GM12878 (cell line): ENCODE data around the gene PIPOX. TPM values are rescaled to one million over a fixed set of nuclear protein-coding genes. Genes with fewer than 3 reads are reported as not detected.

Experiments used
- ATAC-seq: fragments of 200-7000 bp; cut with Tn5 transposase; 3 replicates; pipeline ENCODE4 v1.9.1; 2020; ENCODE audit warnings: mild to moderate bottlenecking, moderate library complexity
- BruUV-seq: library from RNA; stranded (reverse); fragments of 400-500 nt; replicated peaks from 2 replicates; lab custom pipeline; 2021; lab: Mats Ljungman, UMichigan
- CTCF ChIA-PET: fragments of 300-600 bp; sonication (Branson Sonifier 250); formaldehyde crosslinking; extraction: SDS; loops from one replicate; lab custom pipeline; 2021; ENCODE audit warnings: inconsistent platforms; lab: Yijun Ruan, JAX
- POLR2A ChIA-PET: fragments of 350-600 bp; formaldehyde crosslinking; extraction: SDS; loops from one replicate; lab custom pipeline; 2021; ENCODE audit warnings: inconsistent platforms; lab: Charles Lee
- RAD21 ChIA-PET: fragments of 300-600 bp; sonication (Branson Sonifier 250); formaldehyde crosslinking; loops from one replicate; lab custom pipeline; 2023; ENCODE audit warnings: antibody characterized with exemption; ENCODE audit not compliant: unreplicated experiment; lab: Charles Lee
- SMC1A ChIA-PET: fragments of 300-600 bp; sonication (Branson Sonifier 250); formaldehyde crosslinking; loops from one replicate; lab custom pipeline; 2023; ENCODE audit not compliant: unreplicated experiment, uncharacterized antibody; lab: Charles Lee
- DNase-seq: peaks from one replicate; pipeline ENCODE4 v3.0.0-alpha.2; 2011; ENCODE audit warnings: low read depth, low spot score
- FAIRE-seq: peaks from 3 replicates; lab custom pipeline; 2011; peaks lifted over from hg19 to GRCh38; lab: Jason Lieb, UNC
- H2AFZ ChIP-seq: 2 replicates; pipeline ENCODE4 v1.6.0; 2011; ENCODE audit warnings: low read depth, low read length, control low read depth; ENCODE audit not compliant: control insufficient read depth
- H3K27ac ChIP-seq: 2 replicates; pipeline ENCODE4 v1.5.1; 2011; ENCODE audit warnings: control low read depth; ENCODE audit not compliant: control insufficient read depth, insufficient read depth
- H3K27me3 ChIP-seq, 2 experiments: replicated peaks in 1 of 2; 2 replicates each; pipeline versions ENCODE4 v1.6.0 to v1.6.1; 2011; ENCODE audit warnings: low read length in 1 of 2; ENCODE audit not compliant: control insufficient read depth in 2 of 2, insufficient read depth in 2 of 2
- H3K36me3 ChIP-seq, 2 experiments: 2 replicates each; pipeline ENCODE4 v1.5.1; 2011; ENCODE audit warnings: low read length in 1 of 2; ENCODE audit not compliant: control insufficient read depth in 2 of 2, insufficient read depth in 2 of 2
- H3K4me1 ChIP-seq: 2 replicates; pipeline ENCODE4 v1.6.1; 2011; ENCODE audit warnings: mild to moderate bottlenecking, low read length, moderate library complexity, mixed read lengths; ENCODE audit not compliant: control insufficient read depth, insufficient read depth
- H3K4me2 ChIP-seq: 2 replicates; pipeline ENCODE4 v1.6.0; 2011; ENCODE audit warnings: control low read depth; ENCODE audit not compliant: control insufficient read depth, insufficient read depth
- H3K4me3 ChIP-seq: fragments of 200-600 bp; sonication (generic); 2 replicates; pipeline ENCODE4 v1.5.1; 2016
- H3K79me2 ChIP-seq: 2 replicates; pipeline ENCODE4 v1.6.0; 2011; ENCODE audit warnings: low read length; ENCODE audit not compliant: control insufficient read depth, insufficient read depth
- H3K9ac ChIP-seq: 2 replicates; pipeline ENCODE4 v1.8.0; 2011; ENCODE audit warnings: low read length, control low read depth, mixed read lengths; ENCODE audit not compliant: control insufficient read depth, insufficient read depth
- H3K9me3 ChIP-seq: replicated peaks from 3 replicates; pipeline ENCODE4 v1.5.1; 2011; ENCODE audit warnings: mild to moderate bottlenecking, low read length; ENCODE audit not compliant: control insufficient read depth, insufficient read depth
- H4K20me1 ChIP-seq: 2 replicates; pipeline ENCODE4 v1.6.0; 2011; ENCODE audit not compliant: control insufficient read depth, insufficient read depth
- IRF4 ChIP-seq: IDR thresholded peaks from 2 replicates; pipeline ENCODE4 v1.6.1; 2011; ENCODE audit warnings: low read depth, low read length
- NR2C2 ChIP-seq: IDR thresholded peaks from 2 replicates; pipeline ENCODE4 v1.6.1; 2011; ENCODE audit warnings: borderline replicate concordance, low read depth; ENCODE audit not compliant: control insufficient read depth, insufficient read length
- RB1 ChIP-seq: fragments of 450-650 bp; formaldehyde crosslinking; IDR thresholded peaks from 2 replicates; pipeline ENCODE4 v1.6.1; 2017; ENCODE audit warnings: mild to moderate bottlenecking, borderline replicate concordance
- TBL1XR1 ChIP-seq: IDR thresholded peaks from 2 replicates; pipeline ENCODE4 v1.6.1; 2012; ENCODE audit warnings: low read depth, low read length, improper control_type of control experiment
- WGBS: methylation state at CpG from one replicate; pipeline ENCODE4 v1.1.6; 2016; ENCODE audit warnings: low lambda C conversion rate; ENCODE audit not compliant: insufficient replicate concordance, insufficient coverage; ENCODE audit errors: missing lambda C conversion rate; 5-methylcytosine and 5-hydroxymethylcytosine counted together
- in situ Hi-C: fragments of 300-500 bp; cut with MboI; formaldehyde crosslinking; loops from 9 replicates; pipeline ENCODE4 v1.14.3; 2018; ENCODE audit warnings: mixed read lengths
- intact Hi-C: fragments of 100-400 bp; cut with micrococcal nuclease; formaldehyde crosslinking; loops from one replicate; pipeline ENCODE4 v1.14.2; 2022; ENCODE audit not compliant: unreplicated experiment
- polyA plus RNA-seq, 11 experiments: library from polyadenylated mRNA; depleted of rRNA in 4 of 11; unstranded in 6 of 11; stranded (reverse) in 5 of 11; fragments of >200 nt; fragmentation: Nextera tagmentation in 4 of 11; fragmentation: Illumina TruSeq in 1 of 11; extraction: Ambion mirVana in 4 of 11; extraction: Trizol in 1 of 11; gene quantifications; 1 replicate in 1 of 11; 2 replicates in 10 of 11; pipeline versions ENCODE4 v1.2.1 to v1.2.3, GENCODE V29; 2011 to 2016; ENCODE audit warnings: inconsistent platforms in 2 of 11, missing spikeins in 2 of 11, low read depth in 1 of 11
- total RNA-seq, 4 experiments: library from RNA; depleted of rRNA in 3 of 4; stranded (reverse); fragments of >200 nt in 3 of 4; fragmentation: Illumina TruSeq in 1 of 4; extraction: Trizol in 1 of 4; gene quantifications; 2 replicates each; pipeline versions ENCODE4 v1.2.1 to v1.2.3, GENCODE V29; 2013 to 2021
- TF ChIP-seq, protein P1 (sequence below): fragments of 450-650 bp; IDR thresholded peaks from 2 replicates; pipeline ENCODE4 v1.6.1; 2017; ENCODE audit warnings: mild to moderate bottlenecking, moderate library complexity
- TF ChIP-seq, protein P2 (sequence below): IDR thresholded peaks from 2 replicates; pipeline ENCODE4 v1.6.1; 2011; ENCODE audit warnings: borderline replicate concordance, low read depth, mild to moderate bottlenecking, moderate library complexity, mixed read lengths, low read length; ENCODE audit not compliant: insufficient read depth; ENCODE audit errors: extremely low read length

Gene PIPOX
- total and polyA plus RNA-seq, 10 of the 15 experiments (the other 5 are each of a cell fraction or from before 2014, with no cell fraction given) = 0.22 to 1.4 (median 0.56) TPM; not detected in 1

DNA sequence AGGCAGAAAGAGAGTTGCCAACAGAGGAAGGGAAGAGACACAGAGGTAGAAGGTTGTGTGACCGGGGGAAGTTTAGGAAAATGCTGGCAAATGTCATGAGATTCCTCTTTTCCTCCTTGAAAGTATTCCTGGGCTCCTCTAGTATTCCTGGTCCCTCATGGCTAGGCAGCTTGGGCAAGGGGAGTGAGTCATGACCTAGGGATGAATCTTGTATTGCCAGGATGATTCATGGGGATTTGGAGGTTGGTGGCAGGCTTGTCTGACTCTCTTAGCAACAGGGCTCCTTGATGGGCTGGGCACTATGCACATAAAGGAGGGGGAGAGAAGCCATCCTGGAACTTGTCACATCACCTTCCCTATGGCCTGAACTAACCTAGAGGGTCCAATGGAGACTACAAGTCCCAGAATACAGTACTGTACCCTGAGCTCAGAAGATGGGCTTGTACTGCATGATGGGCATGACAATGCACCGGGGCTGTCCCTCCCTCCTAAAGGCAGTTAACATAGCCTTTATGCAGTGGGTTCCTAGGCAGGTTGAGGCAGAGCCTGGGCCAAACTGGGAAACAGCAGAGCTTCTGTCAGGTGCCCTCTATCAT, 35.0 kb upstream of the PIPOX start:
- no peak for TF ChIP-seq IRF4
- TF ChIP-seq, protein P1, sequence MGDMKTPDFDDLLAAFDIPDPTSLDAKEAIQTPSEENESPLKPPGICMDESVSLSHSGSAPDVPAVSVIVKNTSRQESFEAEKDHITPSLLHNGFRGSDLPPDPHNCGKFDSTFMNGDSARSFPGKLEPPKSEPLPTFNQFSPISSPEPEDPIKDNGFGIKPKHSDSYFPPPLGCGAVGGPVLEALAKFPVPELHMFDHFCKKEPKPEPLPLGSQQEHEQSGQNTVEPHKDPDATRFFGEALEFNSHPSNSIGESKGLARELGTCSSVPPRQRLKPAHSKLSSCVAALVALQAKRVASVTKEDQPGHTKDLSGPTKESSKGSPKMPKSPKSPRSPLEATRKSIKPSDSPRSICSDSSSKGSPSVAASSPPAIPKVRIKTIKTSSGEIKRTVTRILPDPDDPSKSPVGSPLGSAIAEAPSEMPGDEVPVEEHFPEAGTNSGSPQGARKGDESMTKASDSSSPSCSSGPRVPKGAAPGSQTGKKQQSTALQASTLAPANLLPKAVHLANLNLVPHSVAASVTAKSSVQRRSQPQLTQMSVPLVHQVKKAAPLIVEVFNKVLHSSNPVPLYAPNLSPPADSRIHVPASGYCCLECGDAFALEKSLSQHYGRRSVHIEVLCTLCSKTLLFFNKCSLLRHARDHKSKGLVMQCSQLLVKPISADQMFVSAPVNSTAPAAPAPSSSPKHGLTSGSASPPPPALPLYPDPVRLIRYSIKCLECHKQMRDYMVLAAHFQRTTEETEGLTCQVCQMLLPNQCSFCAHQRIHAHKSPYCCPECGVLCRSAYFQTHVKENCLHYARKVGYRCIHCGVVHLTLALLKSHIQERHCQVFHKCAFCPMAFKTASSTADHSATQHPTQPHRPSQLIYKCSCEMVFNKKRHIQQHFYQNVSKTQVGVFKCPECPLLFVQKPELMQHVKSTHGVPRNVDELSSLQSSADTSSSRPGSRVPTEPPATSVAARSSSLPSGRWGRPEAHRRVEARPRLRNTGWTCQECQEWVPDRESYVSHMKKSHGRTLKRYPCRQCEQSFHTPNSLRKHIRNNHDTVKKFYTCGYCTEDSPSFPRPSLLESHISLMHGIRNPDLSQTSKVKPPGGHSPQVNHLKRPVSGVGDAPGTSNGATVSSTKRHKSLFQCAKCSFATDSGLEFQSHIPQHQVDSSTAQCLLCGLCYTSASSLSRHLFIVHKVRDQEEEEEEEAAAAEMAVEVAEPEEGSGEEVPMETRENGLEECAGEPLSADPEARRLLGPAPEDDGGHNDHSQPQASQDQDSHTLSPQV = no peak
- no peak for TF ChIP-seq TBL1XR1
- TF ChIP-seq NR2C2 = no peak
- TF ChIP-seq, protein P2, sequence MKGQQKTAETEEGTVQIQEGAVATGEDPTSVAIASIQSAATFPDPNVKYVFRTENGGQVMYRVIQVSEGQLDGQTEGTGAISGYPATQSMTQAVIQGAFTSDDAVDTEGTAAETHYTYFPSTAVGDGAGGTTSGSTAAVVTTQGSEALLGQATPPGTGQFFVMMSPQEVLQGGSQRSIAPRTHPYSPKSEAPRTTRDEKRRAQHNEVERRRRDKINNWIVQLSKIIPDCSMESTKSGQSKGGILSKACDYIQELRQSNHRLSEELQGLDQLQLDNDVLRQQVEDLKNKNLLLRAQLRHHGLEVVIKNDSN = no peak
- TF ChIP-seq RB1 = no peak
- Histone ChIP-seq H3K4me3 (no peak overlapping the region), H3K4me2 (no peak overlapping the region), H4K20me1 (no peaks in the 10 kb centered on the region), H3K36me3 (no peaks in the 10 kb centered on the region), H3K9ac (no peak overlapping the region), H3K27me3 (peaks cover 4 to 15% of the 10 kb centered on the region in 2 experiments), H3K79me2 (no peaks in the 10 kb centered on the region), H3K4me1 (no peaks in the 10 kb centered on the region), H3K27ac (no peak overlapping the region), H3K9me3 (no peaks in the 10 kb centered on the region), H2AFZ (no peak overlapping the region)
- BruUV-seq = no TSS peak
- no peak for FAIRE-seq
- in situ Hi-C loops (no loop called here), intact Hi-C loops (no loop called here)
- ChIA-PET CTCF (interaction anchor here (2.8 kb wide), 1 partner anchor 43 kb away, joined by 7 read pairs; no protein-coding TSS in a partner anchor), RAD21 (no interaction called here), SMC1A (interaction anchor here (1.3 kb wide), 1 partner anchor 12 kb away, joined by 4 read pairs; no protein-coding TSS in a partner anchor), POLR2A (interaction anchor here (1.0 kb wide), 1 partner anchor 11 kb away, joined by 3 read pairs; no protein-coding TSS in a partner anchor)
- no peak for DNase-seq
- 6% methylated on average over 2 of the region's 2 CpGs for WGBS
- no peak for ATAC-seq
